Esophagus squamous epithelium (tissue), 4 donors: ENCODE results near the gene GPR183.

Experiments
- CTCF ChIP-seq, 6 experiments: fragments of 450-650 bp in 4 of 6; fragments of 200-600 bp in 2 of 6; sonication (generic) in 2 of 6; IDR thresholded peaks; one replicate each; pipeline ENCODE4 v1.5.1; 2016 to 2019; ENCODE audit warnings: antibody characterized with exemption in 6 of 6, mild to moderate bottlenecking in 4 of 6, moderate library complexity in 4 of 6
- POLR2A ChIP-seq, 4 donors: fragments of 450-650 bp; IDR thresholded peaks; one replicate each; pipeline ENCODE4 v1.6.1; 2017; ENCODE audit warnings: antibody characterized with exemption in 4 of 4, mild to moderate bottlenecking in 4 of 4, moderate library complexity in 3 of 4

GRCh38 chr13:99293178-99293577 lies 14.0 kb downstream of the GPR183 start:
- TF ChIP-seq CTCF (IDR thresholded peaks at IDR 0.05) (no peak), POLR2A (IDR thresholded peaks at IDR 0.05) (no peak)
